Fibroblast of lung (primary cell): ENCODE measurements around the gene C15orf61.

Experiments
- CTCF ChIP-seq, 2 donors: IDR thresholded peaks in 1 of 2; conservative IDR thresholded peaks in 1 of 2; 1 replicate in 1 of 2; 2 replicates in 1 of 2; pipeline ENCODE4 v1.5.1; 2011 to 2012; ENCODE audit warnings: low read length in 2 of 2, control low read depth in 1 of 2, inconsistent platforms in 1 of 2, low read depth in 1 of 2, mild to moderate bottlenecking in 1 of 2
- EZH2 ChIP-seq: IDR thresholded peaks from 2 replicates; pipeline ENCODE4 v1.5.1; 2012; ENCODE audit warnings: low read length, control low read depth, mild to moderate bottlenecking; ENCODE audit errors: missing control alignments

DNA sequence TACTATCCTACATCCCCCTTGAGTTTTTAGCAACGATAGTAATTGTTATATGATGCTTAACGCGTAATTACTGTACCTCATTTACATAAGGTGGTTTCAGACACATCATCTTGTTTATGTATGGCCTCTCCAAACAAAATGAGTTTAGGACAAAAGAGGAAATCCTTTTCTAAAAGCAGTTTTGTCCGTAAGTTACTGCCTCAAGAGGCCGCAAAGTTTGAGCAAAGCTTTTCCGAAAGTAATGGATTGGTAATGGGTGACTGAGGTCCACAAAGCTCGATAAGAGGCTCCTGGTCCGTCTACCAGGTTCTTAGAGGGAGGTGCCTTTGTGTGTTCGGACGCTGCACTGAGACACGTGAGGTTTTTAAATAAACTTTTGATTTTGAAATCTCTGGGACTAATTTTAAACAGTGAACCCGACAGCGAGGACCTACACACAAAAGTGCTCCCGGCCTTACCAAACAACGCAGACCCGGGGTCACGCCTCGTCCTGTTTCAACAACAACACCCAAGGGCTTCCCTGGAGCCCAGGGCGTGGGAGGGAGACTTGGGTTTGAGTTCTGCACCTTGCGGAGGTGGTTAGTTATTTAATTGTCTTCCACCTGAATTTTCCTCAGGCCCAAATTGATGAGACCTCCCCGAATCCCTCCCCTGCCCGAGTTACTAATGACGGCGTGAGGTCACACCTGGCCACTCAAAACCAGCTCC lies 456 bp upstream of the C15orf61 start:
- TF ChIP-seq CTCF (conservative IDR thresholded peaks at IDR 0.05 in 1 of 2, IDR thresholded peaks at IDR 0.05 in 1 of 2; ENCODE audit: low read depth in 1 of 2, low read length in 2 of 2) (no peak), EZH2 (no peak)
